Glomerular visceral epithelial cell (primary cell): ENCODE results near the gene SLIT1.
A peak's percentile ranks its signal among the peaks of the same experiment; 100 is the strongest.

ENCODE experiments used
- DNase-seq: peaks from one replicate; pipeline ENCODE4 v3.0.0-alpha.2; 2016; ENCODE audit errors: extremely low spot score

Gene SLIT1

GRCh38 chr10:97173036-97173435, 12.7 kb downstream of the SLIT1 start:
- no peak for DNase-seq

GRCh38 chr10:97171001-97171400, 14.8 kb downstream of the SLIT1 start:
- no peak for DNase-seq

- DNase-seq: no peak
Measured at GRCh38 chr10:97169911-97170693, 15.7 kb downstream of the SLIT1 start.

- no peak for DNase-seq
Measured at GRCh38 chr10:97169063-97169462, 16.7 kb downstream of the SLIT1 start.

GRCh38 chr10:97168645-97169044, 17.1 kb downstream of the SLIT1 start:
- no peak for DNase-seq

GRCh38 chr10:97165499-97165898, 20.3 kb downstream of the SLIT1 start:
- no peak for DNase-seq

GRCh38 chr10:97163781-97164501, 21.8 kb downstream of the SLIT1 start:
- no peak for DNase-seq

- no peak for DNase-seq
Measured at GRCh38 chr10:97163181-97163580, 22.6 kb downstream of the SLIT1 start.

GRCh38 chr10:97159646-97160305, 26.0 kb downstream of the SLIT1 start:
- DNase-seq: no peak

GRCh38 chr10:97157578-97158095, 28.1 kb downstream of the SLIT1 start:
- DNase-seq: peak; percentile 3

GRCh38 chr10:97154781-97155180, 31.0 kb downstream of the SLIT1 start:
- no peak for DNase-seq

GRCh38 chr10:97154162-97154561, 31.6 kb downstream of the SLIT1 start:
- DNase-seq: no peak

GRCh38 chr10:97153270-97153850, 32.4 kb downstream of the SLIT1 start:
- no peak for DNase-seq

GRCh38 chr10:97151307-97151914, 34.3 kb downstream of the SLIT1 start:
- DNase-seq: no peak

GRCh38 chr10:97150616-97151015, 35.1 kb downstream of the SLIT1 start:
- DNase-seq: no peak

- no peak for DNase-seq
Measured at GRCh38 chr10:97150013-97150595, 35.7 kb downstream of the SLIT1 start.

GRCh38 chr10:97149079-97149531, 36.7 kb downstream of the SLIT1 start:
- DNase-seq: no peak

- DNase-seq: no peak
Measured at GRCh38 chr10:97144297-97144696, 41.5 kb downstream of the SLIT1 start.

- DNase-seq: no peak
Measured at GRCh38 chr10:97142834-97143233, 42.9 kb downstream of the SLIT1 start.

GRCh38 chr10:97140902-97141745, 44.6 kb downstream of the SLIT1 start:
- DNase-seq: peak; percentile 7
